ENCODE data around the gene ARRB1.

GRCh38 chr11:75355051-75355450, 3.6 kb upstream of the ARRB1 start:
- TF ChIP-seq CTCF (IDR thresholded peaks at IDR 0.05), result no peak
- no peak for TF ChIP-seq POLR2A (IDR thresholded peaks at IDR 0.05)
